NK-92 (cell line): ENCODE results near the gene SLC12A5.

Source experiments
- DNase-seq: peaks from one replicate; lab custom pipeline; 2025; ENCODE audit not compliant: unreplicated experiment; lab: John Stamatoyannopoulos, UW

Gene SLC12A5

DNA sequence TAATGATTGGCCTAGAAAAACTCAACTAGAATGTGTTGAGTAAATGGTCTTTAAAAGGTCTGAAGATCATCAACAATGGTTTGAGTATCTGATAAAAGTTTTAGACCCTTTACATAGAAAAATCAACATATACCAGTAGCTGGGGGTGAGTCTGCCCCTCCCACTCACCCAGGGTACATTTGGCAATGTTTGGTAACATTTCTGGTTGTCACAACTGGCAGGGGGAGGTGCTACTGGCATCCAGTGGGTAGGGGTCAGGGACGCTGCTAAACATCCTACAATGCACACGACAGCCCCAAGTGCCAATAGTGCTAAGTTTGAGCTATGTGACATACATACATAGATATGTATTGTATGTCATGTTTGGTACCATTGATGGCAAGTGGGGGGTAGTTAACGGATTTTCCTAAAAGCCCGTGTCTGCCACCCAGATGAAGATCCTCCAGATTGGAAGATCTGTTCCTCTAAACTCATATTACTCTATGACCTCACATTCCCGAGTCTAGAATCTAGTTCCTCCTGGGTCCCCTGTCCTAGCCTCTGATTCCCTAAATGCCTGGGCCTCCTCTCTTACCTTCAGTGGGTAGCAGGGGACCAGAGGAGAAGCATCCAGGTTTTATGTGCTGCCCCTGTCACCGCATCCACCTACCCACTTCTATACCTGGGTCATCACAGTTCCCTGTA lies 22.9 kb upstream of the SLC12A5 start:
- DNase-seq: no peak

DNA sequence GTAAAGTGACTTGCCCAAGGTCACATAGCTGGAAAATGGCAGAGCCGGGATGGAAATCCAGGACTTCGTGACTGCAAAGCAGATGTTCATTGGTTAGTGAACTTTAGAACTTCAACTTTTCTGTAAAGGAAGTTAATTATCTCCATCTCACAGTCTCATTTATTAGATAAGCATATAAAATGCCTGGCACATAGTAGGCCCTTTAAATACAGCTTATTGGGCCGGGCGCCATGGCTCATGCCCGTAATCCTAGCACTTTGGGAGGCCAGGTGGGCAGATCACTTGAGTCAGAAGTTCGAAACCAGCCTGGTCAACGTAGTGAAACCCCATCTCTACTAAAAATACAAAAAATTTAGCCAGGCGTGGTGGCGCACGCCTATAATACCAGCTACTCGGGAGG lies 22.1 kb upstream of the SLC12A5 start:
- DNase-seq: no peak

DNA sequence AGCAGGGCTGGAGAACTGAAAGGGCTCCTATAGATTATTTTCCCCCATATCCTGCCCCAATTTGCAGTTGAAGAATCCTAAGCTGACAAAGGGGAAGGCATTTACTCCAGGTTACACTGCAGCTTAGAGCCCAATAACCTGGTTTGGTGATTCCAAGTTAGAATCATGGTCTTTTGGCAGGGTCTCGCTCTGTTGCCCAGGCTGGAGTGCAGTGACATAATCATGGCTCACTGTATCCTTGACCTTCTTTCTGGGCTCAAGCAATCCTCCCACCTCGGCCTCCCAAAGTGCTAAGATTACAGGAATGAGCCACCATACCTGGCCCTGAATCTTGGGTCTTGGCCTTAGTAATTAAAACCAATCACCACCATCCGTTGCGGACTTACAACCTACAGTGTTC lies 21.3 kb upstream of the SLC12A5 start:
- DNase-seq: no peak

DNA sequence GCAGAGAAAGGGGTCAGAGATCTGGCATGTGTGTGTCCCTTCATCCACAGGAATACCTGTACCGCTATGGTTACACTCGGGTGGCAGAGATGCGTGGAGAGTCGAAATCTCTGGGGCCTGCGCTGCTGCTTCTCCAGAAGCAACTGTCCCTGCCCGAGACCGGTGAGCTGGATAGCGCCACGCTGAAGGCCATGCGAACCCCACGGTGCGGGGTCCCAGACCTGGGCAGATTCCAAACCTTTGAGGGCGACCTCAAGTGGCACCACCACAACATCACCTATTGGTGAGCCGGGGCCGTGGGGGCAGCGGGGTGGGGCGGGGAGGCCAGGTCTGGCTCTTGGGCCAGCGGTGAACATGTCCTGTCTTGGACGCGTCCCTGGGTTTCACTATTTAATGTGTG lies 19.2 kb upstream of the SLC12A5 start:
- no peak for DNase-seq

DNA sequence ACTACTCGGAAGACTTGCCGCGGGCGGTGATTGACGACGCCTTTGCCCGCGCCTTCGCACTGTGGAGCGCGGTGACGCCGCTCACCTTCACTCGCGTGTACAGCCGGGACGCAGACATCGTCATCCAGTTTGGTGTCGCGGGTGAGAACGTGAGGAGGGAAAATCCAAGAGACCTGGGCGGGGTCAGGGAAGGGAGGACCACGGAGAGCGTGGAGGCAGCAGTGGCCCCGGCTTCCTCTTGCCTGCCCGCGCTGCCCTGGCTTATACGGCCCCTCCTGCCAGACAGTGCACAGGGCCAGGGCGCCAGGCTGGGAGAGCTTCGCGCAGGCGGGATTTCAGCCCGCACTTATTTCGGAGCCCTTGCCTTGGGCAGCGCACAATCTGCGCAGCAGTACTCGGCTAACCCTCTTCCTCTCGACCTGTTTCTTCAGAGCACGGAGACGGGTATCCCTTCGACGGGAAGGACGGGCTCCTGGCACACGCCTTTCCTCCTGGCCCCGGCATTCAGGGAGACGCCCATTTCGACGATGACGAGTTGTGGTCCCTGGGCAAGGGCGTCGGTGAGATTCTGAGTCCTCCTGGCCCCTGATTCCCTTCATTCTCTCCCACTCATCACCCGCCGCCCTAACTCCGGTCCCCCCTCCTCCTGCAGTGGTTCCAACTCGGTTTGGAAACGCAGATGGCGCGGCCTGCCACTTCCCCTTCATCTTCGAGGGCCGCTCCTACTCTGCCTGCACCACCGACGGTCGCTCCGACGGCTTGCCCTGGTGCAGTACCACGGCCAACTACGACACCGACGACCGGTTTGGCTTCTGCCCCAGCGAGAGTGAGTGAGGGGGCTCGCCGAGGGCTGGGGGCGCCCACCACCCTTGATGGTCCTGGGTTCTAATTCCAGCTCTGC lies 18.3 kb upstream of the SLC12A5 start:
- DNase-seq: no peak

DNA sequence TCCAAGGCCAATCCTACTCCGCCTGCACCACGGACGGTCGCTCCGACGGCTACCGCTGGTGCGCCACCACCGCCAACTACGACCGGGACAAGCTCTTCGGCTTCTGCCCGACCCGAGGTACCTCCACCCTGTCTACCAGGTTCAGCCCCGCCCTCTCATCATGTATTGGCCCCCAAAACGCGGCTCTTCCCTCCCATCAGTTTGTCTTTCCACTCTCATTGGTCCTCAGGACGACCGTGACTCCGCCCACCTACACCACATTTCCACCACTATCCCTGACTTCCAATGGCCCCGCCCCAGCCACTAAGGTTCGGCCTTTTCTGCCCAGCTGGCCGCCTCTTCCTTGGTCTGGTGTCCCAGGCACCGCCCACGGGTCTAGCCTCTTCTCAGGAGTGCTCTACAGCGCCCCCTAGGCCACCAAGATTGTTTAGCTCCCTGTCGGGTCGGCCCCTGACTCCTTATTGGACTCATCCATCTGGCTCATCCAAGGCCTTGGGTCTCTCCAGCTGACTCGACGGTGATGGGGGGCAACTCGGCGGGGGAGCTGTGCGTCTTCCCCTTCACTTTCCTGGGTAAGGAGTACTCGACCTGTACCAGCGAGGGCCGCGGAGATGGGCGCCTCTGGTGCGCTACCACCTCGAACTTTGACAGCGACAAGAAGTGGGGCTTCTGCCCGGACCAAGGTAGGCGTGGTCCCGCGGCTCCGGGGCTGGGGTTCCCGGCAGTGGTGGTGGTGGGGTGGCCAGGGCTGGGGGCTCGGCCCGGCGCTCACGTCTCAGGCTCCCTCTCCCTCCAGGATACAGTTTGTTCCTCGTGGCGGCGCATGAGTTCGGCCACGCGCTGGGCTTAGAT lies 17.2 kb upstream of the SLC12A5 start:
- DNase-seq: no peak

DNA sequence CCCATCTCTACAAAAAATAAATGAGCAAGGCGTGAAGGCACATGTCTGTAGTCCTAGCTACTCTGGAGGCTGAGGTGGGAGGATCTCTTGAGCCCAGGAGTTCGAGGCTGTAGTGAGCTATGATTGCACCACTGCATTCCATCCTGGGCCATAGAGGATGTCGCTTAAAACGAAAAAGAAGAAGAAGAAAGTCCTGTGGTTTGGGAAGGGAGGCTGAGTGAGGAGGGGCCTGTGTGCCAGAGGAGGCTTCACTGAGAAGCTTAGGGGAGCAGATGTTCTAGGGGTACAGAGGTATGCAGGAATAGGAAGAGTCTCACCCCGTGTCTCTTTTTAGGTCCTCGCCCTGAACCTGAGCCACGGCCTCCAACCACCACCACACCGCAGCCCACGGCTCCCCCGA lies 16.1 kb upstream of the SLC12A5 start:
- DNase-seq: no peak

DNA sequence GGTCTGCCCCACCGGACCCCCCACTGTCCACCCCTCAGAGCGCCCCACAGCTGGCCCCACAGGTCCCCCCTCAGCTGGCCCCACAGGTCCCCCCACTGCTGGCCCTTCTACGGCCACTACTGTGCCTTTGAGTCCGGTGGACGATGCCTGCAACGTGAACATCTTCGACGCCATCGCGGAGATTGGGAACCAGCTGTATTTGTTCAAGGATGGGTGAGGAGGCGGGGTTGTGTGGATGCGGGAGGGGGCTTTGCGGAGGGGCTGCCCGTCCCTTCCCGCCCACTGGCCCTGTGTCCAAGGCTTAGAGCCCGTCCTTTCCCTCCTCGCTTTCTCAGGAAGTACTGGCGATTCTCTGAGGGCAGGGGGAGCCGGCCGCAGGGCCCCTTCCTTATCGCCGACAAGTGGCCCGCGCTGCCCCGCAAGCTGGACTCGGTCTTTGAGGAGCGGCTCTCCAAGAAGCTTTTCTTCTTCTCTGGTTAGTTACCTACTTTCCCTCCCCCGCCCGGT lies 15.6 kb upstream of the SLC12A5 start:
- no peak for DNase-seq

DNA sequence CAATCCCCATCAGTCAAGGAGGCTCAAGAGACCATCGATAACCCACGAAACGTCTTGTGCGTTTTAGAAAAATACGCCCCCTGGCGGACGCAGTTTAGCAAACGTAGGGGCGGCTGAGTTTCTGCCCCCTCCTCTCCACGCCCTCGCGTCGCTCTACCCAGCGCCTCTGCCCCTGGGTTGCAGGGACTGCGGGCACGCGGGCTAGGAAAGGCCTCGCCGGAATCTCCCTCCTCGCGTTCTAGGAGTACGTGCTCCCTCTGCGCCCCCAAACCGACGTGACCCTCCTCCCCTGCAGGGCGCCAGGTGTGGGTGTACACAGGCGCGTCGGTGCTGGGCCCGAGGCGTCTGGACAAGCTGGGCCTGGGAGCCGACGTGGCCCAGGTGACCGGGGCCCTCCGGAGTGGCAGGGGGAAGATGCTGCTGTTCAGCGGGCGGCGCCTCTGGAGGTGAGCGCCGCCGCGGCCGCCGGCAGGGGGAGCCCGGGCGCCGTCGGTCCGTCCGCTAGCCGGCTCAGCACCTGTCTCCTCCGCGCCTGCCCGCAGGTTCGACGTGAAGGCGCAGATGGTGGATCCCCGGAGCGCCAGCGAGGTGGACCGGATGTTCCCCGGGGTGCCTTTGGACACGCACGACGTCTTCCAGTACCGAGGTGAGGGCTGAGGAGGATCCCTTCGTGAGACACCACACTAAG lies 15.0 kb upstream of the SLC12A5 start:
- DNase-seq: no peak

DNA sequence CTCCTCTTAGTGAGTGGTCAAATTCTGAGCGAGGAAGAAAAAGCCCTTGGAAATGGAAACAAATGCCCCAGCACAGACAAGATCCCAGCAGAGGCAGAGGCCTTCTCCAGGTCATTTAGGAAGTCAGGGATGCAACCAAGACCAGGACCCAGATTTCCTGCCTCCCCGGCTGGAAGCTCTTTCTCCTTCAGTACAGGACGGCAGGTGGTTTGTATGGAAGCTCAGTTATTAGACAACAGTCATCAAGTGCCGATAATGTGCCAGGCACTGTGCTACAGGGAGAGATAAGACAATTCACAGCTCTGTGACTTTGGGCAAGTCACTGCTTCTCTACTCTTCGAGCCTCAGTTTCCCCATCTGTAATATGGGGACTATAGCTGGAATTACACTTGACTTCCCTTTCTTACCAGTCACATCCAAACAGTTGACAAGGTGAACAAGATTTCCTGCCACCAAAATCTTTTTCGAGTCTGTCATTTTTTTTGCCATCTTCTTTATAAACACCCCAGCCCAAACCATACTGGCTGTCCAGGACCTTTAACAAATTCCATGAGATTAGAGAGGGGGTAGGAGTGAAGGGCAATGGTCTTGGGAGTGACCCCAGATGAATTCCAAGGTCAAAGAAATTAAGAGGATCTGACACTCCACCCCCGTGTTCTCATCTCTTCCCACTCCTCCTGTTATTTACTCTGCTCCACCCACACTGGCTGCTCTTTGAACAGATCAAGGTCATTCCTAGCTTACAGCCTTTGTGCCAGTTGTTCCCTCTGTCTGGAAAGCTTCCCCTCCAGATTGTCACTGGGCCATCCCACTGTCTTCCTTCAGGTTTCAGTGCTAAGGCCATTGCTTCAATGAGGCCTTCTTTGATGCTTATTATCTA lies 14.3 kb upstream of the SLC12A5 start:
- DNase-seq: no peak

DNA sequence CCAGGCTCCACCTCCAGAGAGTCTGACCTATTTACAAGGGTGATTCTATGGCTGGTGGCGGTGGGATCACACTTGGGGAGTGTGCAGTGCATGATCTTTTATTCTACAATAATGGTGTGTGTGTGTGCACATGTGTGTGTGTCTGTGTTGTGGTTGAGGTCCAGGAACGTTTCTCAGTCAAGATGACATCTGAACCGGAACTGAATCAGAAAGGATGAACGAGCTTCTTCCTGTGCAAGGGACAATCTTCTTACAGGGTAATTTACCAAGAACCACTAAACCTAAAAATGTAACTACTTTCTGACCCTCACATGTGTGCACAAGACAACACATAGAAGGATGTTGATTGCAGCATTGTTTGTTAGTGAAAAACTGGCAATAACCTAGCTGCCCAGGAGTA lies 11.7 kb upstream of the SLC12A5 start:
- DNase-seq: no peak

DNA sequence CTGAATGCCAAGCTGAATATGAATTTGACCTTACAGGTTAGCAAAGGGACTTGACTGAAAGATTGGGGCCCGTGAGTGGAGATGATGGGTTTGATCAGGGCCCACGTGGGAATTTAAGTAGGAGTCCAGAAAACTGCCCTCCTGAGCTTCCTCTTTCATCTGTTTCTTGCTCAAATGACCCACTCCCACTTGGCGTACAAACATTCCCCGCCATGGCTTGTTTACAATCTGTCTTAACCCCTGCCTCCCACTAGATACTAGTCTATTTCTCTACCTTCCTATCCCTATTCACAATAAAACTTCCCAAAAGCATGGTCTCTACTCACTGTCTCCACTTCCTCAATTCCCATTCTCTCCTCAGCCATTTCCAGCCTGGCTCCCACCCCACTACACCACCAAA lies 10.9 kb upstream of the SLC12A5 start:
- DNase-seq: no peak

DNA sequence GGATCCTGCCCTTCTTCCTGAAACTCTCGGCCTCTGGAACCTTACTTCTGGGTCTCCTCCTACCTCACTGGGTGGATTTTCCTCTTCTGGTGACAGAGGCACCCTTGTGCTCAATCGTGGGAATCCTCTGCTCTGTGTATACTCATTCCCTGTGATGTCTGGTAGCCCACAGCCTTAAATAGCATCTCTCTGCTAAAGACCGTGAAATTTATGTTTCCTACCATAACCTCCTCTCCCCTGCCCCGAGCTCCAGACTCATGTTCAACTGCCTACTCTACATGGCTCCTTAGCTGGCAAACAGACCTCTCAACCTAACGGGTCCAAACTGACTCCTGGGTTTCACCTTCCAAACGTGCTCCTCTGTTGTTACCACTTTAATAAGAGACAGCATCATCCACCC lies 10.4 kb upstream of the SLC12A5 start:
- no peak for DNase-seq

DNA sequence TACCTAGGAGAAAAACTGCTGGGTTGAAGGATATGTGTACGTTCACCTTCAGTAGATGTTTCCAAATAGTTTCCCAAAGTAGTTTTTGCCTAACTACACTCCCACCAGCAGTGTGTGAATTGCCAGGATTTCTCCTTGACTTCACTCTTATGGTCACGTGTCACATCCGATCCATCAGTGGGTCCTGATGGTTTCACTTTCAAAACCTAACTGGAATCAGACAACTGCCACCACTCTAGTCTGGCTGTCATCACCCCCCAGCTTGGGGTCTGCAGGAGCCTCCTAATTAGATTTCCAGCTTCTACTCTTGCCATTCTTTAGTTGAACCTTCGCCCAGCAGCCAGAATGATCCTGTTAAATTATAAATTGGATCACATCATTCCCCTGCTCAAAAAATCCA lies 8.5 kb upstream of the SLC12A5 start:
- DNase-seq: no peak

DNA sequence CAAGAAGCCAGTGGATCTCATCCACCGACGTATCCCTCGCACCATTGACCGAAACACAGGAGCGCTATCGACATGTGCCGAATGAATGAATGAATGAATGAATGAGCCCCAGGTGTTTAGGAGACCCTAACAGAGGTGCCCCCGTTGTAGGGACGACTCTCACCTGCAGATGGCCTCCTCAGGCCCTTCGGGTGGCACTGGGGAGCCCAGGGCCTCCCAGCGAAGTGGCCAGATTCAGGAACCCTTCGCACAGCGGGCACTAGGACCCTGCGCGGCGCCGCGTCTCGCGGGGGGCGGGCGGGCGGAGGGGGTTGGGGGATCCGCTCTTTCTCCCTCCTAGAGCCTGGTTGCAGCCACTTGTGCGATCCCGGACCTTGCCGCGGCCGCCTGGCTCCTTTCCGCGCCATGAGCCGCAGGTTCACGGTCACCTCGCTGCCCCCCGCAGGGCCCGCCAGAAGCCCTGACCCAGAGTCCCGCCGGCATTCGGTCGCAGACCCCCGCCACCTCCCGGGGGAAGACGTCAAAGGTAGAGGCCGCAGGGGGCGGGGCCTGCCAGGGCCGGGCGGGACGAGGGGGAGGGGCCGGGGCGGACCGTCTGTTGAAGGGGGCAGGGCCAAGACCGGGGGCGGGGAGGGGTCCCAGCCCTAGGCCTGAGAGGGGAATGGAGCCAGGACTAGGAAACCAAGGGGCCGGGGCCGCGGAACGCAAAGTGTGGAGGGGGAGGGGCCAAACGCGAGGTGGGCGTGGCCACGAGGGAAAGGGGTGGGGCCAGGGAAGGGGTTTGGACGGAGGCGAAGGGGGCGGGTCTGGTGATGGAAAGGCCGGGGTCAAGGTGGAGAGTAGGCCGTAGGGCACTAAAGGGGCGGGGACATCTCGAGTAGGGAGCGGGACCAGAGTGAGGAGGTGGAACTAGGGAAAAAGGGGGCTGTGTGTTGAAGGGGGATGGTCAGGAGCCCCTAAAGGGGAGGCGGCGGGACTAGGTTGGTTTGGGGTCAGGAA lies 7.4 kb upstream of the SLC12A5 start:
- DNase-seq: no peak

DNA sequence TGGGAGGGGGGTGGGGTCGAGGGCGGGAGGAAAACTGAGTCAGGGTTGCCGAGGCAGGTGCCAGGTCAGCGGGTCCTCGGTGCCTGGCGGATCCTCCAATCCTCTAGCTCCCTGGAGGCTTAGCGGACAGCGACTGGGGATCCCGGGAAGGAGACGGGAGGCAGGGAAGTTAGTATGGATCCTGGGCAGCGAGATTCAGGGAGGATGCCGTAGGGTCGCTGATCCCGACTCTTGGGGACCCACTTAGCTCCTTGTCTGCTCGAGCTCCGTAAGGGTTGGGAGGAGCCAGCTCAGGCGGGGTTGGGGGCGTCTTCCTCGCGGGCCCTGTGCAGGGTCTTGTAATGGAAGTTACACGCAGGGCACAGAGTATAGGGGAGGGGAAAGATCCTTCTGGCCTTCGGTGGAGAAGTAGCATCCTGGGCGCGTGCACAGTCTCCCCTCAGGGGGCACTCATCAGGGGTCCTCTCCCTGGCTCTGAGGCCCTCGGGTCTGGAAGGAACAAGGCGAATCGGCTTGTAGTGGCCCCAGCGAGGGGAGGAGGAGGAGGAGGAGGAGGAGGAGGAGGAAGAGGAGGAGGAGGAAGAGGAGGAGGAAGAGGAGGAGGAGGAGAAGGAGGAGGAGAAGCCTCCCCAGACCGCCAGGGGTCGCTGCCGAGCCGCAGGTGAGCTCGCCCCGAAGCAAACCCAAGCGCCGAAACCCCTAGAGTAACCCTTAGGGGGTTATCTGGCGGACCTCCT lies 6.4 kb upstream of the SLC12A5 start:
- DNase-seq: no peak

DNA sequence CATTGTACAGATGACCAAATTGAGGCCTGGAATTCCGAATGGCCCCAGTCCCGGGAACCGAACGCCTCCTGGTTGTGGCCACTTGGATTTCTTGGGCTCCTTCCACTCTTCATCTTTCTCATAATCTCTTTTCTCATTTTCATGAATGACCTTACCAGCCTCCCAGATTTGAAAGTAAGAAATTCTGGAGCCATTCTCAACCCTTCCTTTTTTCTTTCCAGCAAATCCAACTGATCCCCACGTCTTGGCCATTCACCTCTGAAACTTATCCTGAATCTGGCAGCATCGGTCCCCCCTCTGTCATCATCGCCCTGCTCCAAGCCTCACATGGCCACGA lies 5.9 kb upstream of the SLC12A5 start:
- DNase-seq: no peak

DNA sequence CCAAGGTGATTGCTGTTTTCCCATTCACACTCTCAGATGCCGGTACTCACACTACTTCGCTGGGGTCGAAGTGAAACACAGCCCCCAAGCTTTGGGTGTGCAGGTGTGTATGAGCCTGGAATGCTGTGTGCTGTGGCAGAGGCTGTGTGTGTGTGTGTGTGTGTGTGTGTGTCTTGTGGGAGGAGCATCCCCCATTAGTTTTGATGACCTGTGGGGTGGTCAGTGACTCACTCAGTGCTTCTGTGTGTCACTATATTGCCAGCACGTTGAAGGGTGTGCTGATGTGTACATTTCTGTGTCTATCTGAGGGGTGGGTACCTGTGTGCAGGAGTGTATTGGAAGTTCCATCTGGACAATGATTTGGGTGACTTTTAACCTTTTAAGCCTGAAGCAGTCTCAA lies 5.0 kb upstream of the SLC12A5 start:
- DNase-seq: no peak
